HepG2 (cell line): Measurements from ENCODE around the gene CACNA1D. TPM values are rescaled to one million over a fixed set of nuclear protein-coding genes. Genes with fewer than 3 reads are reported as not detected.

Source experiments
- ATAC-seq: fragments of 200-7000 bp; cut with Tn5 transposase; 3 replicates; pipeline ENCODE4 v1.9.1; 2020; ENCODE audit warnings: mild to moderate bottlenecking, moderate library complexity
- BruUV-seq: library from RNA; stranded (reverse); fragments of 400-500 nt; replicated peaks from 2 replicates; lab custom pipeline; 2021; lab: Mats Ljungman, UMichigan
- CTCF ChIA-PET: fragments of 300-600 bp; formaldehyde crosslinking; extraction: SDS; loops from one replicate; lab custom pipeline; 2021; ENCODE audit warnings: low total read pairs, inconsistent platforms, low intra/inter-chr PET ratio; lab: Yijun Ruan, JAX
- POLR2A ChIA-PET: fragments of 350-600 bp; sonication (Branson Sonifier 250); formaldehyde crosslinking; loops from one replicate; lab custom pipeline; 2020; ENCODE audit warnings: antibody characterized with exemption, inconsistent platforms; lab: Yijun Ruan, JAX
- DNase-seq: peaks from one replicate; pipeline ENCODE4 v3.0.0-alpha.2; 2015; ENCODE audit warnings: low spot score
- FAIRE-seq: peaks from 3 replicates; lab custom pipeline; 2011; peaks lifted over from hg19 to GRCh38; lab: Jason Lieb, UNC
- H2AFZ ChIP-seq: one replicate; pipeline ENCODE4 v1.6.1; 2011; ENCODE audit warnings: low read length, inconsistent platforms
- H3K27ac ChIP-seq: fragments of 300-600 bp; 3 replicates; pipeline ENCODE4 v1.8.0; 2011; ENCODE audit warnings: mixed run types, mild to moderate bottlenecking, mixed read lengths, low read length, inconsistent platforms; ENCODE audit not compliant: insufficient read depth; ENCODE audit errors: extremely low read length
- H3K27me3 ChIP-seq, 2 experiments: fragments of 200-600 bp in 1 of 2; 2 replicates in 1 of 2; 3 replicates in 1 of 2; pipeline versions ENCODE4 v1.6.0 to v1.8.0; 2011; ENCODE audit warnings: low read length in 2 of 2, mild to moderate bottlenecking in 2 of 2, moderate library complexity in 2 of 2, inconsistent platforms in 1 of 2; ENCODE audit not compliant: insufficient read depth in 2 of 2, control insufficient read depth in 1 of 2
- H3K36me3 ChIP-seq, 2 experiments: fragments of 200-600 bp in 1 of 2; replicated peaks in 1 of 2; 2 replicates in 1 of 2; 3 replicates in 1 of 2; pipeline versions ENCODE4 v1.5.1 to v1.8.0; 2011; ENCODE audit warnings: low read length in 2 of 2, inconsistent platforms in 1 of 2; ENCODE audit not compliant: insufficient read depth in 2 of 2, control insufficient read depth in 1 of 2
- H3K4me1 ChIP-seq: 2 replicates; pipeline ENCODE4 v1.5.1; 2012; ENCODE audit warnings: low read length, inconsistent platforms; ENCODE audit not compliant: insufficient read depth
- H3K4me2 ChIP-seq: 2 replicates; pipeline ENCODE4 v1.6.0; 2011; ENCODE audit warnings: low read depth, low read length, inconsistent platforms
- H3K4me3 ChIP-seq, 3 experiments: fragments of 200-600 bp in 1 of 3; sonication (generic), shearing (Covaris generic) in 1 of 3; replicated peaks in 1 of 3; 2 replicates each; pipeline ENCODE4 v1.5.1; 2011 to 2016; ENCODE audit warnings: low read length in 3 of 3, inconsistent platforms in 2 of 3, low read depth in 2 of 3, mild to moderate bottlenecking in 2 of 3, control low read depth in 1 of 3, mixed read lengths in 1 of 3; ENCODE audit not compliant: insufficient read depth in 1 of 3
- H3K79me2 ChIP-seq: one replicate; pipeline ENCODE4 v1.6.1; 2011; ENCODE audit warnings: low read length, inconsistent platforms; ENCODE audit not compliant: insufficient read depth
- H3K9ac ChIP-seq: 2 replicates; pipeline ENCODE4 v1.6.0; 2011; ENCODE audit warnings: mild to moderate bottlenecking, low read depth, low read length, inconsistent platforms; ENCODE audit not compliant: insufficient read depth
- H3K9me3 ChIP-seq: 2 replicates; pipeline ENCODE4 v1.5.1; 2012; ENCODE audit warnings: mild to moderate bottlenecking, low read length
- H4K20me1 ChIP-seq: 2 replicates; pipeline ENCODE4 v1.6.0; 2011; ENCODE audit warnings: inconsistent platforms, mild to moderate bottlenecking, low read length, moderate library complexity; ENCODE audit not compliant: insufficient read depth
- ARNTL ChIP-seq: sonication (generic); formaldehyde crosslinking; IDR thresholded peaks from 2 replicates; pipeline ENCODE4 v1.4.0; 2020; ENCODE audit warnings: mild to moderate bottlenecking, missing genetic modification reagents
- HNF4G ChIP-seq, 2 experiments: sonication (generic) in 1 of 2; formaldehyde crosslinking in 1 of 2; IDR thresholded peaks; 2 replicates each; pipeline versions ENCODE4 v1.4.0 to v1.6.1; 2011 to 2020; ENCODE audit warnings: borderline replicate concordance in 2 of 2, low read depth in 2 of 2, mild to moderate bottlenecking in 2 of 2, low read length in 1 of 2, missing genetic modification reagents in 1 of 2, moderate library complexity in 1 of 2
- MXI1 ChIP-seq: IDR thresholded peaks from 3 replicates; pipeline ENCODE4 v1.6.1; 2012; ENCODE audit warnings: low read depth, low read length, inconsistent platforms, borderline replicate concordance
- NFIC ChIP-seq: IDR thresholded peaks from 2 replicates; pipeline ENCODE4 v1.6.1; 2012; ENCODE audit warnings: mild to moderate bottlenecking, low read length, inconsistent platforms
- NR2F6 ChIP-seq, 2 experiments: IDR thresholded peaks; 2 replicates each; pipeline ENCODE4 v1.6.1; 2016; ENCODE audit warnings: antibody characterized with exemption in 1 of 2, mild to moderate bottlenecking in 1 of 2
- PHF5A ChIP-seq: IDR thresholded peaks from one replicate; pipeline ENCODE4 v1.6.1; 2018; ENCODE audit warnings: low read depth, missing genetic modification reagents; ENCODE audit not compliant: unreplicated experiment
- SMC3 ChIP-seq: IDR thresholded peaks from 2 replicates; pipeline ENCODE4 v1.6.1; 2011; ENCODE audit warnings: low read length, improper control_type of control experiment
- STAG1 ChIP-seq: sonication (generic); formaldehyde crosslinking; IDR thresholded peaks from 2 replicates; pipeline ENCODE4 v1.4.0; 2020; ENCODE audit warnings: missing genetic modification reagents
- U2AF2 ChIP-seq: fragments of 200-400 bp; formaldehyde crosslinking; IDR thresholded peaks from 2 replicates; pipeline ENCODE4 v1.6.1; 2017; ENCODE audit warnings: low read depth, mild to moderate bottlenecking, low read length
- ZNF766 ChIP-seq: sonication (generic); formaldehyde crosslinking; IDR thresholded peaks from 2 replicates; pipeline ENCODE4 v1.5.0; 2020; ENCODE audit warnings: missing genetic modification reagents, borderline replicate concordance
- WGBS: methylation state at CpG from one replicate; pipeline ENCODE4 v1.1.6; 2017; ENCODE audit warnings: low lambda C conversion rate; 5-methylcytosine and 5-hydroxymethylcytosine counted together
- in situ Hi-C: cut with HindIII; loops from 2 replicates; pipeline ENCODE4 v1.10.0; 2017; ENCODE audit warnings: low pct_unique_long_range_greater_than_20kb; ENCODE audit not compliant: extremely low pct_ligation_motif_present
- intact Hi-C: fragments of 100-400 bp; cut with micrococcal nuclease; formaldehyde crosslinking; loops from one replicate; pipeline ENCODE4 v1.10.0; 2022; ENCODE audit not compliant: unreplicated experiment
- polyA plus RNA-seq, 8 experiments: library from polyadenylated mRNA; depleted of rRNA in 3 of 8; stranded (reverse) in 7 of 8; unstranded in 1 of 8; fragments of >200 nt; fragmentation: Illumina TruSeq in 4 of 8; extraction: Trizol in 4 of 8; gene quantifications; 2 replicates each; pipeline versions ENCODE4 v1.2.1 to v1.2.3, GENCODE V29; 2011 to 2016; ENCODE audit warnings: low read depth in 4 of 8, missing spikeins in 1 of 8, mixed read lengths in 1 of 8; ENCODE audit not compliant: insufficient read depth in 1 of 8
- total RNA-seq, 5 experiments: library from RNA; depleted of rRNA; stranded (reverse); fragments of >200 nt; fragmentation: Illumina TruSeq; extraction: Trizol; gene quantifications; 2 replicates each; pipeline ENCODE4 v1.2.3, GENCODE V29; 2016; ENCODE audit warnings: low read depth in 1 of 5
- TF ChIP-seq, protein P1 (sequence below): sonication (generic); formaldehyde crosslinking; IDR thresholded peaks from 2 replicates; pipeline ENCODE4 v1.4.0; 2020; ENCODE audit warnings: missing genetic modification reagents
- TF ChIP-seq, protein P2 (sequence below): sonication (generic); formaldehyde crosslinking; IDR thresholded peaks from 2 replicates; pipeline ENCODE4 v1.5.0; 2020; ENCODE audit warnings: mild to moderate bottlenecking, missing genetic modification reagents, moderate library complexity

CACNA1D gene
- total and polyA plus RNA-seq, 2 of the 13 experiments (the other 11 are each of a cell fraction or from before 2014, with no cell fraction given), result 0.26 to 0.38 TPM

- DNase-seq, result peak; percentile 33
Measured at GRCh38 chr3:53677413-53677812, 183.0 kb downstream of the CACNA1D start.

GRCh38 chr3:53680028-53680427, 185.6 kb downstream of the CACNA1D start:
- Histone ChIP-seq H2AFZ (no peak overlapping the region), H3K9ac (no peak overlapping the region), H3K4me2 (no peak overlapping the region), H3K4me1 (peaks cover 10% of the 10 kb centered on the region), H3K27ac (no peak overlapping the region), H3K9me3 (no peaks in the 10 kb centered on the region), H4K20me1 (no peaks in the 10 kb centered on the region), H3K27me3 (no peaks in the 10 kb centered on the region; a peak in 1 of 5 replicates), H3K4me3 (no peak overlapping the region), H3K79me2 (no peaks in the 10 kb centered on the region), H3K36me3 (no peaks in the 10 kb centered on the region)
- no TSS peak for BruUV-seq
- CTCF ChIA-PET, result no interaction called here
- intact Hi-C loops, result no loop called here
- FAIRE-seq (no peak), DNase-seq (no peak), ATAC-seq (no peak)
- in situ Hi-C loops, result no loop called here
- POLR2A ChIA-PET, result no interaction called here
- 70% methylated on average over 5 of the region's 6 CpGs for WGBS
- TF ChIP-seq HNF4G (IDR thresholded peaks at IDR 0.05; ENCODE audit: borderline replicate concordance, low read depth, low read length), result no peak
- TF ChIP-seq HNF4G (CRISPR knock-in tag; IDR thresholded peaks at IDR 0.05; ENCODE audit: borderline replicate concordance, low read depth), result no peak
- TF ChIP-seq, protein P1, sequence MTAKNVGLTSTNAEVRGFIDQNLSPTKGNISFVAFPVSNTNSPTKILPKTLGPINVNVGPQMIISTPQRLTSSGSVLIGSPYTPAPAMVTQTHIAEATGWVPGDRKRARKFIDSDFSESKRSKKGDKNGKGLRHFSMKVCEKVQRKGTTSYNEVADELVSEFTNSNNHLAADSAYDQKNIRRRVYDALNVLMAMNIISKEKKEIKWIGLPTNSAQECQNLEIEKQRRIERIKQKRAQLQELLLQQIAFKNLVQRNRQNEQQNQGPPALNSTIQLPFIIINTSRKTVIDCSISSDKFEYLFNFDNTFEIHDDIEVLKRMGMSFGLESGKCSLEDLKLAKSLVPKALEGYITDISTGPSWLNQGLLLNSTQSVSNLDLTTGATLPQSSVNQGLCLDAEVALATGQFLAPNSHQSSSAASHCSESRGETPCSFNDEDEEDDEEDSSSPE (CRISPR knock-in tag), result no peak
- no peak for TF ChIP-seq U2AF2
- no peak for TF ChIP-seq NR2F6 (IDR thresholded peaks at IDR 0.05)
- TF ChIP-seq NR2F6 (CRISPR knock-in tag; IDR thresholded peaks at IDR 0.05), result no peak
- no peak for TF ChIP-seq NFIC
- TF ChIP-seq MXI1, result no peak

More at GRCh38 chr3:53677413-53677812, 183.0 kb downstream of the CACNA1D start:
- intact Hi-C loops, result loop anchor here (1.0 kb wide), 2 partner anchors 33 to 244 kb away; no protein-coding TSS in a partner anchor
- no TSS peak for BruUV-seq
- ChIA-PET POLR2A (no interaction called here), CTCF (interaction anchor here (1.4 to 1.7 kb wide), 2 partner anchors 33 to 244 kb away, joined by 6 to 7 read pairs; no protein-coding TSS in a partner anchor)
- Histone ChIP-seq H4K20me1 (no peaks in the 10 kb centered on the region), H3K4me3 (no peak overlapping the region), H3K9me3 (no peaks in the 10 kb centered on the region), H3K36me3 (no peaks in the 10 kb centered on the region), H3K27me3 (no peaks in the 10 kb centered on the region), H2AFZ (no peak overlapping the region), H3K4me1 (peaks cover 2% of the 10 kb centered on the region), H3K79me2 (no peaks in the 10 kb centered on the region), H3K4me2 (no peak overlapping the region), H3K27ac (no peak overlapping the region), H3K9ac (no peak overlapping the region)
- TF ChIP-seq ZNF766 (CRISPR knock-in tag) (no peak), SMC3 (peak; percentile 64; the same call in 1 of the 2 replicates), ARNTL (CRISPR knock-in tag) (no peak), PHF5A (CRISPR knock-in tag) (no peak), STAG1 (CRISPR knock-in tag) (peak; percentile 65)
- TF ChIP-seq, protein P2, sequence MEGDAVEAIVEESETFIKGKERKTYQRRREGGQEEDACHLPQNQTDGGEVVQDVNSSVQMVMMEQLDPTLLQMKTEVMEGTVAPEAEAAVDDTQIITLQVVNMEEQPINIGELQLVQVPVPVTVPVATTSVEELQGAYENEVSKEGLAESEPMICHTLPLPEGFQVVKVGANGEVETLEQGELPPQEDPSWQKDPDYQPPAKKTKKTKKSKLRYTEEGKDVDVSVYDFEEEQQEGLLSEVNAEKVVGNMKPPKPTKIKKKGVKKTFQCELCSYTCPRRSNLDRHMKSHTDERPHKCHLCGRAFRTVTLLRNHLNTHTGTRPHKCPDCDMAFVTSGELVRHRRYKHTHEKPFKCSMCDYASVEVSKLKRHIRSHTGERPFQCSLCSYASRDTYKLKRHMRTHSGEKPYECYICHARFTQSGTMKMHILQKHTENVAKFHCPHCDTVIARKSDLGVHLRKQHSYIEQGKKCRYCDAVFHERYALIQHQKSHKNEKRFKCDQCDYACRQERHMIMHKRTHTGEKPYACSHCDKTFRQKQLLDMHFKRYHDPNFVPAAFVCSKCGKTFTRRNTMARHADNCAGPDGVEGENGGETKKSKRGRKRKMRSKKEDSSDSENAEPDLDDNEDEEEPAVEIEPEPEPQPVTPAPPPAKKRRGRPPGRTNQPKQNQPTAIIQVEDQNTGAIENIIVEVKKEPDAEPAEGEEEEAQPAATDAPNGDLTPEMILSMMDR (CRISPR knock-in tag), result peak; percentile 61
- FAIRE-seq (peak; percentile 60), ATAC-seq (peak; percentile 96)
- 13% methylated on average over 4 of the region's 4 CpGs for WGBS
- in situ Hi-C loops, result no loop called here
